ENCODE results near the gene MFGE8.

- no peak for TF ChIP-seq SMC3 (conservative IDR thresholded peaks at IDR 0.05; ENCODE audit: insufficient read depth, low read depth, low read length)
- TF ChIP-seq, protein P1, sequence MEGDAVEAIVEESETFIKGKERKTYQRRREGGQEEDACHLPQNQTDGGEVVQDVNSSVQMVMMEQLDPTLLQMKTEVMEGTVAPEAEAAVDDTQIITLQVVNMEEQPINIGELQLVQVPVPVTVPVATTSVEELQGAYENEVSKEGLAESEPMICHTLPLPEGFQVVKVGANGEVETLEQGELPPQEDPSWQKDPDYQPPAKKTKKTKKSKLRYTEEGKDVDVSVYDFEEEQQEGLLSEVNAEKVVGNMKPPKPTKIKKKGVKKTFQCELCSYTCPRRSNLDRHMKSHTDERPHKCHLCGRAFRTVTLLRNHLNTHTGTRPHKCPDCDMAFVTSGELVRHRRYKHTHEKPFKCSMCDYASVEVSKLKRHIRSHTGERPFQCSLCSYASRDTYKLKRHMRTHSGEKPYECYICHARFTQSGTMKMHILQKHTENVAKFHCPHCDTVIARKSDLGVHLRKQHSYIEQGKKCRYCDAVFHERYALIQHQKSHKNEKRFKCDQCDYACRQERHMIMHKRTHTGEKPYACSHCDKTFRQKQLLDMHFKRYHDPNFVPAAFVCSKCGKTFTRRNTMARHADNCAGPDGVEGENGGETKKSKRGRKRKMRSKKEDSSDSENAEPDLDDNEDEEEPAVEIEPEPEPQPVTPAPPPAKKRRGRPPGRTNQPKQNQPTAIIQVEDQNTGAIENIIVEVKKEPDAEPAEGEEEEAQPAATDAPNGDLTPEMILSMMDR (IDR thresholded peaks at IDR 0.05 in 2 of 3, conservative IDR thresholded peaks at IDR 0.05 in 1 of 3; ENCODE audit: insufficient read depth in 2 of 3, low read depth in 1 of 3, low read length in 3 of 3), result no peak
- no peak for TF ChIP-seq NFIC (IDR thresholded peaks at IDR 0.05)
- no peak for TF ChIP-seq FOXM1 (IDR thresholded peaks at IDR 0.05; ENCODE audit: low read depth)
- no peak for TF ChIP-seq FOXM1 (CRISPR knock-in tag; IDR thresholded peaks at IDR 0.05; ENCODE audit: low read depth)
- TF ChIP-seq SRSF9 (IDR thresholded peaks at IDR 0.05; ENCODE audit: borderline replicate concordance, low read depth, low read length), result no peak
- TF ChIP-seq SETDB1 (IDR thresholded peaks at IDR 0.05; ENCODE audit: low read length), result no peak
Observed at GRCh38 chr15:88956906-88957305, 43.7 kb upstream of the MFGE8 start.

Measured in K562 (cell line).